Activated gamma-delta T cell treated with anti-CD3 and anti-CD28 coated beads, Interleukin-2, amount 50 U/mL, for 16 hours (primary cell): Measurements from ENCODE around the gene KRT85.
"Not testable (repeated sequence)": the region's sequence is repeated elsewhere in the genome, so short reads cannot be mapped to it uniquely, and the experiment has no call there.

Experiments
- DNase-seq: peaks from one replicate; pipeline ENCODE4 v3.0.0-alpha.2; 2020; ENCODE audit warnings: low read depth

The KRT85 gene

DNA sequence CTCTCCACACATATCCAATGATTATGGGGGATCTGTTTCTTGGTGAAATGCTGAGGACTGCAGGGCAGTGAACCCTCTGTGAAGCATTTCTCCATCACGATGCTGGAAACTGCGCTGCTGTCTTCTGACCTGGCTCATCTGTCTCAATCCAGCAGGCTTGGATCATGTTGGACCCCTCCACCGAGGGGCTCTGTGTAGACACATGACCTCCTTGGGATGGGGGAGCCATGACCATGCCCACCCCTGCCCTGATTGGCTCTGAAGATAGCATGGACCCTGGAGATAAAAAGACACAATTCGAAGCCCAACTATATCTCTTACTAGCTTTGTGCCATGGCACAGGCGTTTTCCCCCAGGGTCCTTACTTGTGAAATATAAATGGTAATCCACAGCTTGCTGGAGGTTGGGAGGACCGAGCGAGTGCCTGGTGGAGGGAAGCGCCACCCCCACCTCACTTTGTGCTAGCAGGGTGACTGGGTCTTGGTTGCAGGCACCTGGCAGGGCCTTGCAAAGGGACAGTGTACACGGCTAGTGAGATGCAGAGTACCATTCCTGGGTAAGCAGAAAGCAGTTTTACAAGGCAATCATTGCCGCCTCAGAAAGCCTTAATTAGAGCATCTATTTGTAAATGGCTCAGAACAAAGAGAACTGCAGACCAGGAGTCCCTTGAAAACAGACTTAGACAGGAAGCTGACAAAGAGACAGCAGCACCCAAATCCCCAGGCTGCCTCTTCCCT lies 43.7 kb downstream of the KRT85 start:
- no peak for DNase-seq

DNA sequence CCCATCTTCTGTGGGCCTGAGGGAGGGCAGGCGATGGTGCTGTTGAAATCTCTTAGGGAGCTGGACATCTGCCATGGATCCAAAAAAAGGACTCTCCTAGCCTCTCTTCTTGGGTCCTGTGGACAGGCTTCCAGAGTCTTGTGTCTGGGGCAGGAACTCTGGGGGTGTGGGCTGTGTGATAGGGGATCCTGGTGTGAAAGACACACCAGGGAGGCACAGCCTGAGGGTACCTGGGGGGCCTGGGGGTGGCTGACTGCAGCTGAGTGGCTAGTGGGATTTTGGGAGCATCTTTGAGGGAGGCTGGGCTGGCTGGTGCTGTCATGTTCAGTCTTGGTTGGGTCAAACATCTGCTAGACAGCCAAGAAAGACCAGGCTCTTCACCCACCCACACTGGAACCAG lies 44.3 kb downstream of the KRT85 start:
- DNase-seq, result no peak

DNA sequence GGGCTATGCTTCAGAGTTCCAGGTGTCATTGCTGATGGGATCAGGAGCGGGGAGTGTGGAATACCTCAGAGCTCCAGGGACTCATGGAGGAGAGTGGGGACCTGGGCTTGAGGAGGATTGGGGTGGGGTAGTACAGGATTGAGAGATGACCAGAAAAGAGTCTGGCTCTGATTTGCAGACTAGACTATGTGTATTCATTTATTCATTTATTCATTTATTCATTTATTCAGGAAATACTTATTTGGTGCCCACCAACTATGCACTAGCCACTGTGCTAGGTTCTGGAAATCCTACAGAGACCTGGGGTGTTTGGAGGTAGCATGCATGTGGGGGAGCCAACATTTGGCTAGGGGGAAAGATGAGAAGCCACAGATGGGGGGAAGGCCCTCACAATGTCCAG lies 45.2 kb downstream of the KRT85 start:
- DNase-seq, result no peak

DNA sequence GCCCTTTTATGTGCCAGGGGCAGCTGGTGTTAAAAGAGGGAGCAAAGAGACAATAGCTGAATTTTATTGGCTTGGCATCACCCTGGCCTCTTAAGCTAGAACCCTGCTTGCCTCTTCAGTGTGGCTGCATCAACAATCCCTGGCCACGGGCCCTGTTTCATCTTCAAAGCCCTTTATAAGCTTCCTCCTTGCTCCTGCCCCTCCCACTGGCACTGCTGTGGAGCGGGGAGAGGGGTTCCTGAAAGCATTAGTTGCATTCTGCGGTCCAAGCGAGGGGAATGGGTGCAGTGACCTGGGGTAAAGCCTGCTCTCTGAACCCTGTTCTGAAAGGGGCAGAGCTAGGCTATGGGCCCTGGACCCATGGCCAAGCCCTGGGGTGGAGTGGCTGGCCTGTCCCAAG lies 45.9 kb downstream of the KRT85 start:
- DNase-seq, result no peak

DNA sequence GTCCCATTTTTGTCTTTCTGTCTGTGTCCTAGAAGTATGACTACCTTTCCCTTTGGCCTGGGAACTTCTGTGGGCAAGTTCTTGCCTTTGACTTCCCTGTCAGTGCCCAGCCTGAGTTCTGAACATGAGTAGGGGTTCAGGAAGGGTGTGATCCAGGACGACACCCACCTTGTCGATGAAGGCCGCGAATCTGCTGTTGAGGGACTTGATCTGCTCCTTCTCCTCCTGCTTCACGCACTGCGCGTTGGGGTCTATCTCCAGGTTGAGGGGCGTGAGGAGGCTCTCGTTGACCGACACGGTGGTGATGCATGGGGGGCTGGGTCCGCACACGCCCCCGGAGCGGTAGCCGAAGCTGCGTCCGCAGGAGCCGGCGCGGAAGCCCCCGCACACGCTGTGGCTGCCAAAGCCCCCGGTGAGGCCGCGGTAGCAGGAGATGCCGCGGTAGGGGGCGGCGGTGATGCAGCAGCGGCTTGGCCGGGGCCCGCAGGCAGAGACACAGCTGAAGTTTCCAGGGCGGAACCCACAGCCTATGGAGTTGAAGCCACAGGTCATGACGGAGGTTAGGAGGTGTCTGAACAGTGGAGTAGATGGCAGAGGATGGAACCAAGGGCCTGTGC lies 46.4 kb downstream of the KRT85 start, which contains the start of gene KRT83:
Gene KRT83 (minus strand): TSS at position 615 of the 617 bp plus-strand sequence. CDS start 63 bp downstream, at position 552.
- DNase-seq, result no peak

DNA sequence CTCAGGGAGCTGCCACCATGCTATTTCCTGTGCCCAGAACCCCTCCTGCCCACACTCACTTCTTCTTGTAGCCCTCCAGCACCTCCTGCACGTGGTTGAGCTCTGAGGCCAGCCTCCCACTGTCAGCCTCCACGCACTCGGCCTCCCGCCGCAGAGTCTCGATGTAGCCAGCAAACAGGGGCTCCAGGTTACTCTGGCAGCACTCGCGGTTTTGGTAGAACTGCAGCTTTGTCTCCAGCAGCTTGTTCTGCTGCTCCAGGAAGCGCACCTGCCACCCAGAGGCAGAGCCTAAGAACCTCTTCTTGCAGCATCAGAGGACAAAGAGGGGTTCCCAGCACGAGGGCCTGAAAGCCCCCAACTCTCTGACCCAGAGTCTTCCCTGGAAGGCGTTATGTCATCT lies 48.2 kb downstream of the KRT85 start:
- no peak for DNase-seq

DNA sequence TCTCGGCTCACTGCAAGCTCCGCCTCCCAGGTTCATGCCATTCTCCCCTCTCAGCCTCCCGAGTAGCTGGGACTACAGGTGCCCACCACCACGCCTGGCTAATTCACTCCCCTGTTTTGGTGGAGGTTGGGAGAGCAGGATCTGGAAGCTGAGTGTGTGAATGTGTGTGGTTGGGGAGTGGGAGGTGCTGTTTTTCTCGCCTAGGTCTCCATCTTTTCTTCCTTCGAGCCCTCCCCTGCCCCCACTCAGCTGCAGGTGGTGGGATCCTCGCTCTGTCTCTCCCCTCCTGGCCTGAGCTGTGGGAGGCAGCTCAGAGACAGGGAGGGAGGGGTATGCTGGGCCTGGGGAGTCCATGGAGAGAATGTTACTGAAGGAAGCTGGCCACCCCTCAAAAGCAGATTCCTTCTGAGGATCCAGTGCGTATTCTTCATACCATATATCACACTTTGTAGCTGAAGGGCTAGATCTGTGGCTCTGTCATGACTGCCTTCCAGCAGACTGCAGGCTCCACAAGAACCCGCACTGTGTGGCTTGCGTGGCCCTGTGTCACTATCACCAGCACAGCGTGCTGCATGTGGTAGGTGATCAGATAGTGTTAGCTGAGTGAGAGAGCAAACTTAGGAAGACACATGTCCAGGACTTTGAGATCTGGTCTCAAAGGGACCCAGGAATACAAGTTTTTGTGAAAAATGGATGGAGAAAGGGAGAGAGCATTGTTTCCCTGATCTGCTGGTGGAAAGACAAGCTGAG lies 48.9 kb downstream of the KRT85 start:
- no peak for DNase-seq

DNA sequence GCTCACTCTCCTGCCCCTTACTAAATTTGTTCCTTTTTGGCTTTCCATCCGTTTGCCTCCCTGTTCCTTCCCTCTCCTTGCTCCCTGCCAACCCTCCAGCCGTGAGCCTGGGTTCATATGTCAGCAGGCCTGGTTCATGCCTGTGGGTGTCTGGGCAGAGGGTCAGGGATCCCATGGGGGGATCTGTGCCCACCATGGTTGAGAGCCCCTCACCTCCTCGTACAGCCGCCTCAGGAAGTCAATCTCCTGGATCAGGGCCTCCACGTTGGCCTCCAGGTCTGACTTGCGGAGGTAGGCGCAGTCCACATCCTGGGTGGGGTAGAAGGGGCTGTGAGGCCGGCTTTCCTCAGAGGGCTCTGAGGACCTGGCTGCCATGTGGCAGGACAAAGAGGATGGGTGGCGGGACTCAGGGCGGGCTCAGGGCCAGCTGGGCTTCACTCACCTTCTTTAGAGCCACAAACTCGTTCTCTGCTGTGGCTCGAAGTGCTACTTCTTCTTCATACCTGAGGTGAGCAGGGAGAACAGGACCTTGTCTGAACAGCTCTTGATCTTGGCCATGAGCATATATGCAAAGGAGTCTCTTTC lies 49.7 kb downstream of the KRT85 start:
- DNase-seq, result no peak

DNA sequence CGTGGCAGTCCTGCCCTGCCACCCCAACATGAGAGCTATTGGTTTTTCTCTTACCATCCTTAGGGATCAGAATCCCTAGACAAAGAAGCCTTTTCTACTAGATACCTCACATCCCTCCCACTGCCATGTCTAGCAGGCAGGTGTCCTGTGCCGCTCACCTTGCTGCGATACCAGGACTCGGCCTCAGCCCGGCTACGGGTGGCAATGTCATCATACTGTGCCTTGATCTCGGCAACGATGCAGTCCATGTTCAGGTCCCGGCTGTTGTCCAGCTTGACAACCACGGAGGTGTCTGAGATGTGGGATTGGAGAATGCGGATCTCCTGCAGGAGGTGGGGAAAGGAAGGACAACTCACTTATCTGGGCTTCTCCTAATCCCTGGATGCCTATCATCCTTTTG lies 50.6 kb downstream of the KRT85 start:
- DNase-seq, result no peak

DNA sequence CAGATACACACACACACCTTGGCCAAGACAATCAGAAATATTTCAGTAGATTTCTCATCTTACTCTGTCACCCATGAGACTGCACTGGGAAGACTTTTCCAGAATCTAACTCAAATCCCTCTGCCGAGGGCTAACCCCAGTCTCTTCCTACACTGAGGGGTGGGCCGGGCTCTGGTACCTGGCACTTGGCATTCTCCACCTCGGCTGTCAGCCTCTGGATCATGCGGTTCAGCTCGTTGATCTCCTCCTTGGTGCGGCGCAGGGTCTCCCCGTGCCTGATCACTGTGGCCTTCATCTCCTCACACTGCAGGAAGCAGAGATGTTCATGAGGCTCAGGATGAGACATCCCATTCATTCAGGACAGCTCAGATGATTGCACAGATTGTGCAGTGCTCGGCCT lies 51.0 kb downstream of the KRT85 start:
- DNase-seq, result no peak

DNA sequence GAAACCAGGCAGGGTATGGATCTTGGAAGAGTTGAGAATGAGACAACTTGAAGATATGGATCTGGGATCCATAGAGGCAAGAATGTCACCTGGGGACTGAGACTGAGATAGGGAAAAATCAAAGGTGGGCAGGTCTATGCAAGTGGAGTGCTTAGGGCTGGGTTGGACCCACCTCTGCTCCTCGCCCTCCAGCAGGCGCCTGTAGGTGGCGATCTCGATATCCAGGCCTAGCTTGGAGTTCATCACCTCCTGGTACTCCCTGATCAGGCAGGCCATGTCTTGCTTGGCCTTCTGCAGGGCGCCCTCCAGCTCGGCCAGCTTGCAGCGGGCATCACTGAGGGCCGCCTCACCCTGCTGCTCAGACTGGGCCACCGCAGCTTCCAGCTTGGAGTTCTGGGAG lies 51.6 kb downstream of the KRT85 start:
- DNase-seq, result not testable (repeated sequence)

DNA sequence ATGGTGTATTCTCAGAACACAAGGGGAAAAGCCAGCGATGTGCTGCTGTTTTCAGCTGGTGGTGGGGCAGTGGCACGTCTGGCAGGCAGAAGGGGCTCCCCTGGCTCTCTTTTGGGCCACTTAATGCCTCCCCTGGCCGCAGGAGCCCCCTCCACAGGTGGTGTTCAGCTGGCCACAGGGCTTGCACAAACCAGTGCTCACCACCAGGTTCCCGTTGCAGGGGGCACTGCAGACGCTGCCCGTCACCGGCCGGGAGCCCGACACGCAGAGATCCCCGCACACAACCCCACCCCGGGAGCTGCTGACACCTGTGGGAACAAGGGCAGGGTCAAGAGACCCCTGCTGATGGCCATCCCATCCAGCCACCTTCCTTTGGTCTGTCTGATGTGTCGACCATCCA lies 52.8 kb downstream of the KRT85 start:
- no peak for DNase-seq

DNA sequence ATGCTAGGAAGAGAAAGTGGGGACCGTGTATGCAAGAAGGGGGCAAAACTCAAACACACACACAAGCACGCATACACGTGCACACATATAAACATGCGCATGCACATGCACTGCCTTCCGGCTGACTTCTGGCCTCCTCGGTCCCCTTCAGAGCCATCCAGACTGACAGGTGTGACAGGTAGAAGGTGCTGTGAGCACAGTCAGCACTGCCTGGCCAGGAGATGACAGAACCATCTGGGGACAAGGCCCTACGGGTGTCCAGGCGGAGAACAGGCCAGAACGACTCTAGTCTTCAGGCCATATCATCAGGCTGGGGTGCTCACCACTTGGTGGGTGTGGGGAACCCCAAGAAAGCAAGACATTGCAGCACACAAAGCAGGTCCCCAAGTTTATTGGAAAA lies 53.4 kb downstream of the KRT85 start:
- DNase-seq, result no peak

DNA sequence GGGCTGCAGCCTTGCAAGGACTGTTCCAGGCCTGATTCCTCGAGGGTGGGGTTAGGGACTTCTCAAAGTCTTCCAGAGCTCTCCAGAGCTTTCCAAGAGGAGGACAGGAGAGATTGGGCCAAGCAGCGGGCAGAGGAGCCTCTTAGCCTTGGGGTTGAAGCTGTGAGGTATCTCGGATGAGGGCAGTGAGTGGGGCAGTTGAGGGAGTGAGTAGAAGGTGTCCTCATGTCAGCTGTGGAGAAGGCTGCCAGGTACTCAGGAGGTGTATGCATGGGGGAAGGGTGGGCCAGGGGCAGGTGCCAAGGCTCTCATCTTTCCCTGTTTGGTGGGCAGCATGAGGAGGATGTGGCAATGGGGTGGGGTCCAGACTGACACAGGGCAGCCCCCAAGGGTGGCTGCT lies 53.8 kb downstream of the KRT85 start:
- no peak for DNase-seq

DNA sequence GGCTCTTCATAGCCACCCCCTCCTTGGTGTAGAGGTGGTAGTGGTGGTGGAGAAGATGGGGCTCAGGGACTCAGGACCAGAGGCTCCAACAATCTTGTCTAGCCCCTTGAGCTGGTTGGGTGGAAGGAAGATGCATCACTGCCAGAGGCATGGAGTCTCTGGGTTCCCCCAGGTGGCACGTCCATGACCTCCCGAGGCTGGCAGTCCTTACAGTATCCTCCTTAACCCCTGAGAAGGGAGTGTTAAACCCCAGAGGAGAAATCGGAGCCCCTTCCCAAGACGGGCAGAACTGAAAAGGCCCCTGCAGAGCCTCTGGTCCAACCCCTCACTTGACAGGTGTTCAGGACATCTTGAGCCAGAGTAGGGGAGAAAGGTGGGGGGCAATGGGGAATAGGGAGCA lies 55.2 kb downstream of the KRT85 start:
- DNase-seq, result no peak

DNA sequence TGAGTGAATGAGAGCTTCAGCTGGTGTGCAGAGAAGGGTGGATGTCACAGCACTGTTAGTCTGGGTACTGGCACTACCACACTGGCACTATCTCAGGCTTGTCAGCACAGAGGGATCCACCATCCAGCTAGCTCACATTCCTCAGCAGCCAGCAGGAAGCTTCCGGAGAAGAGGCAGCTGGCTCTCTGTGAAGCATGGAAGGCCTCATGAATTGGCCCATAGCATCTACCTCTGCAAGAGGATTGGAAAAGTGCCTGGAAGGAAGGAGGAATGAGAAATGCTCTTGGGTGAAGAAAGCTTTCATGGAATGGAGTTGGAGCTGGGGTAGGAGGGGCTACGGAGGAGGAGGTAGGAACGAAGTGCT lies 56.0 kb downstream of the KRT85 start:
- no peak for DNase-seq

DNA sequence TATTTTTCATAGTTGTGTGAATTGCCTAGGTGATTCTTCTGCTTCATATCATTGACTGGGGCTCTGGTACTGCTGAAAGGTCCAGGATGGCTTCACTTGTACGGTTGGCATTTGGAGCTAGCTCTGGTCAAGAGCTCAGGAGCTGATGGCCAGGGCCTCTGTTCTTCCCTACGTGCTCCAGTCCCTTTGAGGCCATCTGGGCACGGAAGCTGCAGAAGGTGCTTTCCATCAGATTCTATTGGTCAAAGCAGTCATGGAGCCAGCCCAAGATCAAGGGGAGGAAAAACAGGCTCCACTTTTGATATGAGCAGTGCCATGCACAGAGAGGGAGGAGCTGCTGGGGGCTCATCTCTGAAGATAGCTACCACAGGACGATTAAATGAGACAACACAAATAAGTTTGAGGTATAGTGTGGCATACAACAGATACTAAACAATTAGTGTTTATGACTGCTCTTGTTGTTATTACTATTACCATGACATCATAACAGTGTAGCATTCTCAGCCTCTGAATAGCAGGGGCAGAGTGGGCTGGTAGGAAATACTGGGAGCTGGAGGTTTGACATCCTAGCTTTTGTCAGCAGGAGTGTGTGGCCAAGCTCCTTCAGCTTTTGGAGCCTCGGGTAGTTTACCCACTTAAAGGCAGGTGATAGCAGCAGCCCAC lies 56.5 kb downstream of the KRT85 start:
- DNase-seq, result no peak
